ENCODE results near the gene MRPL32.

GRCh38 chr7:42981601-42982000, 49.4 kb downstream of the MRPL32 start:
- TF ChIP-seq, protein P1, sequence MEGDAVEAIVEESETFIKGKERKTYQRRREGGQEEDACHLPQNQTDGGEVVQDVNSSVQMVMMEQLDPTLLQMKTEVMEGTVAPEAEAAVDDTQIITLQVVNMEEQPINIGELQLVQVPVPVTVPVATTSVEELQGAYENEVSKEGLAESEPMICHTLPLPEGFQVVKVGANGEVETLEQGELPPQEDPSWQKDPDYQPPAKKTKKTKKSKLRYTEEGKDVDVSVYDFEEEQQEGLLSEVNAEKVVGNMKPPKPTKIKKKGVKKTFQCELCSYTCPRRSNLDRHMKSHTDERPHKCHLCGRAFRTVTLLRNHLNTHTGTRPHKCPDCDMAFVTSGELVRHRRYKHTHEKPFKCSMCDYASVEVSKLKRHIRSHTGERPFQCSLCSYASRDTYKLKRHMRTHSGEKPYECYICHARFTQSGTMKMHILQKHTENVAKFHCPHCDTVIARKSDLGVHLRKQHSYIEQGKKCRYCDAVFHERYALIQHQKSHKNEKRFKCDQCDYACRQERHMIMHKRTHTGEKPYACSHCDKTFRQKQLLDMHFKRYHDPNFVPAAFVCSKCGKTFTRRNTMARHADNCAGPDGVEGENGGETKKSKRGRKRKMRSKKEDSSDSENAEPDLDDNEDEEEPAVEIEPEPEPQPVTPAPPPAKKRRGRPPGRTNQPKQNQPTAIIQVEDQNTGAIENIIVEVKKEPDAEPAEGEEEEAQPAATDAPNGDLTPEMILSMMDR (IDR thresholded peaks at IDR 0.05; ENCODE audit: insufficient read depth, low read depth, low read length) = no peak
- TF ChIP-seq EZH2 (IDR thresholded peaks at IDR 0.05; ENCODE audit: insufficient read depth, low read length) = no peak

Measured in astrocyte (in vitro differentiated cells and primary cell).